Loucy (cell line): ENCODE results near the gene SPNS1.

Experiments used
- CTCF ChIP-seq: fragments of 200-600 bp; sonication (generic); conservative IDR thresholded peaks from 2 replicates; pipeline ENCODE4 v1.5.1; 2014; ENCODE audit warnings: mild to moderate bottlenecking, antibody characterized with exemption, low read length
- EZH2phosphoT487 ChIP-seq: fragments of 200-600 bp; IDR thresholded peaks from 2 replicates; pipeline ENCODE4 v1.6.1; 2018; ENCODE audit warnings: antibody characterized with exemption, mild to moderate bottlenecking, moderate library complexity, borderline replicate concordance

- TF ChIP-seq CTCF = no peak
- TF ChIP-seq EZH2phosphoT487 = no peak
Observed at GRCh38 chr16:29009838-29010166, 35.2 kb downstream of the SPNS1 start.
